ENCODE data around the gene FAR2.
"Not testable (repeated sequence)": the region's sequence is repeated elsewhere in the genome, so short reads cannot be mapped to it uniquely, and the experiment has no call there.

The FAR2 gene

DNA sequence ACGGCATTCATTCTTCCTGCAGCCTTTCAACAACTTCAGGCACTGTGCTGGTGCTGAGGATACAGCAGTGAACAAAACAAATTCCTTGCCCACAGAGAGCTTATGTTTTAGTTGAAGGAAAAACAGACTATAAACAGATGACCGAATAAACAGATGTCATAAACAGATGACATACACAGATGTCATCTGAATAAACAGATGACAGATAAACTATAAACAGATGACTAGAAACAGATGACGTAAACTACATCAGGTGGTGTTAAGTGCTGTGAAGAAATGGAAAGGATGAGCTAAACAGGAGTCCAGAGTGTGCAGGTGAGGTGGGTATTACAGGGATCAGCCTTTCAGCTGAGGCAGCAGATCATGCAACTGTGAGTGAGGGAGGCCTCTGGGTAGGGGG, 80.9 kb downstream of the FAR2 start:
- no peak for DNase-seq
- intact Hi-C loops (cut with DNase I) = no loop called here

DNA sequence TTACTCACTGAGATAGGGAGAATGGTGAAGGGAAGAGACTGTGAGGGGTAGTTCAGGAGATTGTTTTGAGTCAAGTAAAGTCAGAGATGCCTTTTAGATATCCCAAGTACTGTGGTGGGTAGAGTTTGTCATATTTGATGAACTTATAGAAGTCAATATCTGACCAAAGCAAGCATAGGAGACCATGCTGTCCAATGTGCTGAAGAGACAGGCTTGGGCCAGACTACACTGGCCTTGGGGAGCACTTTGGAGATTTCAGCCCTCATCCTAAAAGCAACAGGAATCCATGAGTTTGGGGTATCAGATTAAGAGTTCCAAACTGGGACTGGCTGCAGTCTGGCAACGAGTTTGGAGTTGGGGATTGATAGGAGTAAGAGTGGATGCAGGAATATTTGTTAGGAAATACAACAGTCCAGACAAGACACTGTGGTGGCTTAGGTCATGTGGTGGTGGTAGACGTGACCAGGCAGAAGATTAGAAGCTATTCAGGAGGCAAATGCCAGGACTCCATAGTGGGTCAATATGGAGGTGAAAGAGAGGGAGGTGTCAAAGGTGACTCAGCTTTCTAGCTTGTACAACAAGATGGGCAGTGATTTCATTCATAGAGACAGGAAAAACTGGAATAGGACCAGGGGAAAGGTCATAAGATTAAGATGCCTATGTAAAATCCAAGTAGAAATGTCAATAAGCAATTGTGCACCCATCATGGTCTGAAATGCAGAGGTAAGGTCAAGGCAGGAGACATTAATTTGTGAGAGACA, 81.9 kb downstream of the FAR2 start:
- intact Hi-C loops (cut with DNase I) = no loop called here
- DNase-seq = no peak

DNA sequence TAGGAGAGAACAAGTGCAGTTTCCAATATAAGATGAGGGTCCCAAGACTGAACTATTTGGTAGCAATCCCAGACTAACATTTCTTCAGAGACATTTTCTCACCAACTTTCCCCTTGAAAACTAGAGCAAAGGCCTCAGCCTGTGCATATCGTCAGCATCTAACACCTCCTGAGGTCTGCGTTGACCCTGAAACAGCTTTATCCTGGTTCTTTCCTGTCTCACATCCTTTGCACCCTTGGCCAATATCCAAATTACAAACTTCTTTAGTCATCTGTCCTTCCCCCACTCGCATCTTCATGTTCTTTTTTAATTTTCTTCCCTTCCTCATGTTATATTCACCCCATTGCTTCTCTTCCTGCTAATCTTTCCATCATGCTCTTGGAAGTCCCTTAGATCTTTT, 83.0 kb downstream of the FAR2 start:
- intact Hi-C loops (cut with DNase I) = no loop called here
- DNase-seq = no peak

DNA sequence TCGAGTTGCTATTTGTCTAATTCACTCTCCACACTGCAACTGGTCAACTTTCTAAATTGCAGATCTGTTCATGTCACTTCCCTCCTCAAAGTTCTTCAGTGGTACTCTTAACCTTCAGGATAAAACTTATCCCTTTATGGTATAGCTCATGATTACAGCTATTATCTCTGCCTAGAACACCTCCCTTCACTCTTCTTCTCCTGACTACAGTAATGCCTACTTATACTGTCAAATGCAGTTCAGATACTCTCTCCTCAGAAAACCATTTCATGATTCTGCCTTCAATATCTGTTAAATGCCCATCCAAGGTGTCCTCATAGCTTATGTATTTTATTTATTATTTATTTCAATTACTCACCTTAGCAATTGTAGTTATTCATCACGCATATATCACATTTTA, 85.5 kb downstream of the FAR2 start:
- no peak for DNase-seq
- intact Hi-C loops (cut with DNase I) = no loop called here

DNA sequence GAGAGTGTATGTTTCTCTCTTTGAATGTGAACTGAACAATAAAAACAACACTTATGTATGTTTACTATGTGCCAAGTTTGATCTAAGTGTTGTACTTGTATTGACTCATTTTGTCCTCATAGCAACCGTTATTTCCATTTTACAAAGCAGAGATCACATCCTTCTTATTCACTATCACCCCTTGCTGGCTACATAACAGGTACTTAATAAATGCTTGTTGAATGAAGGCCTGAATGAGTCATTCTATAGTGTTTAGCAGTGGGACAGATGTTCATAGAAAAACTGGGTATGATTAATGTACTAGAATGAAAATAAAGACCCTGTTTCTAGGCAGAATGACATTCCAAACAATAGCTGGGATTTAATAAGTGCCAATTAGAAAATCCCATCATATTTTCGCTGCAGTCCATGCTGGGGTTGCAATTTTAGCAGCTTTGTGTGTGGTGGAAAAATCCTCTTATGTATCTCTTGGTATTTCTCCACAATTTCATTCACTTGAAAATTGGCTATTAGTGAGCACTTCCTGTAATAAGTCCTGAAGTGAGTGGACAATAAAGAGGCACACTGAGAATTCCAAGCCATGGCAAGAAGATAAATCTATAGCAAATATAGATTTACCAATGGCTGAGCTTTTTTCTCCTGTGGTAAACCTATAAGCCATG, 86.0 kb downstream of the FAR2 start:
- DNase-seq = no peak
- intact Hi-C loops (cut with DNase I) = no loop called here

DNA sequence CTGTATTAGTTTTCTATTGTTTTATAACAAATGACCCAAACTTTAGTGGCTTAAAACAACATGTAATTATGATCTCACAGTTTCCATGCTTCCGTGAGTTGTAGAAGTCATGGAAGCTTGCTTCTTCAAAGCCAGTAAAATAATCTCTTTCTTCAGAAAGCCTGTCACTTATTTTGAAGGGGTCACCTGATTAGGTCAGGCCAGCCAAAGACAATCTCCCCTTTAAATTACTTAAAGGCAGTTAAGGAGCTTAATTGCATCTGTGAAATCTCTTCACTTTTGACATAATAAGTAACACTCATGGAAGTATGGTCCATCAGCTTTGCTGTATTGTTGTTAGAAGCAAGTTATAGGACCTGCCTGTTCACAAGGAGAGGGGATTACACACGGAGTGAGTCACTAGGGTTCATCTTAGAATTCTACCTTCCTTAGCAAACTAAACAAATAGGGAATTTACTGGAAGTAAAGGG, 89.8 kb downstream of the FAR2 start:
- no peak for DNase-seq
- intact Hi-C loops (cut with DNase I) = no loop called here

DNA sequence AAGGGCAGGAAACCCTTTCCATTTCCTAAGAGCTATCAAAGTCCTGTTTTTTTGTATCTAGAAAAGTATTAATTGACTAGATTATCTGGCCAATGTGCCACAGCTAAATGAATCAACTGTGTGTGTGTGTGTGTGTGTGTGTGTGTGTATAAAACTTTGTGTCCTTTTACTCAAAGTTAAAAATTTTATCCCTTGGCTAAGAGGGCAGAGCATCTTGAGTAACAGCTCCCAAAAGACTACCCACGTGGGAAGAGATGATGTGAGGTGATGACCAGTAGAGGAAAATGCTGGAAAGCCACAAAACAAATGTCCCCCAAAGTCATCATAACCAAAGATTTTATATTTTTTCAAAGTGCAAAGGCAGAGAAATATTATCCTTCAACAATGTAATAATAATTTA, 90.3 kb downstream of the FAR2 start:
- no peak for DNase-seq
- intact Hi-C loops (cut with DNase I) = no loop called here

DNA sequence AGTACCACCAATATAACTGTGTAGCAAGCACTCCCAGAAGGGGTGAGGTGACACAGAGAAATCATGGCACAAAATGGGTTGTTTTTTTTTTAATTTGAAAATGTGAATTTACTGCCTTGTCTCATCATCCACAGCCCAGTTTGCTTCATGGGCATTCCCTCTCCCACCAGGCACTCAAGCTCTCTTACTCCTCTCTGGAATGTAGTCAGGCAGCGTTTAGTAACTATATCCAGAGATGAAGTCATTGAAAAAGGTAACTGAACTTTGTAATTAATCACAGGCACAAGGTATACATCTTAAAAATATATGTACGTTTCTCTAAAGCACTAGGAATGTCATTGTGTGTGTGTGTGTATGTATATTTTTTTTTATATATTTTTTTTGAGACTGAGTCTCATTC, 91.4 kb downstream of the FAR2 start:
- DNase-seq = no peak
- intact Hi-C loops (cut with DNase I) = no loop called here

DNA sequence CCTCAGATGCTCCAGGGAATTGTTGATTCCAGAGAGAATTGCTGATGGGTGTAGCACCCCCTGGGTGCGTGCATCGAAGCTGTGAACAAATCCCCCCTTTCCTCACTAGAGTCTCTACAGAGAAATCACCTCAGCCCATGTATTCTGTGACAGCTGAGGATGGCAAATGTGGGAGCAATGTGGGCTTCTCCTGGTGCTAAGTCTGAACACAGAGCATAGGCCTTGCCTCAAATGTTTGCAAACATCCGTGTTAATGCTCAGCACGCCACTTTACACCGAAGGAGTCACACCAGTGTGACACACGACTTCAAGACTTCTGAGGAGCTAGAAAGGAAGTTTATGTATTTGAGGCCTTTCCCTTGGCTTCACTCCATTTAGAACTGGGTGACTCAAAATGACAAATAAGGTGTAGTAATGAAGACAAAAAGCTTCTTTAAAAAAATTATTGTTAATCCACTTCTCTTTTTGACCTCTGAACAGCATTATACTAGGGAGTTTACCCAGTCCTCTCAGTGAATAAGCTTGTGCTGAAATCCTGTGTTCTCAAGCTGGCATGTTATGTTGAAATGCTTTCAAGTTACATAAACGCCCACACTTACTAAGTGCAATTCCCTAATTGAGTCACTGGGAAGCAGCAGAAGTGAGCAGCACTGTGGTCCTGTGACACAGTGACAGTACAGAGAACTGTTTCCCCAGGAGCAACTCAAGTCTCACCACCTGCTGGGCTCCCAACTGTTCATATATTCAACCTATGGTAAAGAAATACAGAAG, 92.9 kb downstream of the FAR2 start:
- intact Hi-C loops (cut with DNase I) = loop anchor here (1.0 kb wide), 1 partner anchor 94 kb away; no protein-coding TSS in a partner anchor
- DNase-seq = peak in 5 of 10 donors; percentile 34 to 88 (median 40)

DNA sequence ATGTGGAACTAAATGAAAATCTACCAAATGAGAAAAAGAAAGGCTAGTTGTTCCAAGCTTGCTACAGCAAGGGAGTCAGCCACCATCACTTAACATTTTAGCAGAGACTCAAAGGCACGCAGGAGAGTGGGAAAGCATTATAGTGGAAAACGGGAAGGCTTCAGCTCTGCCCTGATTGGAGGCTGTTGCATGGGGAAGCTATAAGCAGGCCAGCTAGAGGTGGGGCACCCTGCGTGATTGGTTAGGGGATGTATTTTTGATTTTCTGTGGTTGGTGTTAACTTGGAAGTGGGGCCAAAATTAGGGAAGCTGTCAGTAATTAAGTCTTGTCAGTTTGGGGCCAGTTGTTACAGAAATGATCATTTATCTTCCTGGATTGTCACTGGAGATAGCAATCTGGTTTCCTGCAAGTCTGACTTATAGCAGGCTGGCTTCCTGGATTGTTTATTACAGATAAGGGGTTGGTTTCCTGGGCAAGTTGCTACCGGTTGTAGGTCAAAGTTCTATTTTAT, 93.9 kb downstream of the FAR2 start:
- intact Hi-C loops (cut with DNase I) = loop anchor here (1.0 kb wide), 1 partner anchor 95 kb away; no protein-coding TSS in a partner anchor
- DNase-seq = peak in 1 of 10 donors; percentile 70

DNA sequence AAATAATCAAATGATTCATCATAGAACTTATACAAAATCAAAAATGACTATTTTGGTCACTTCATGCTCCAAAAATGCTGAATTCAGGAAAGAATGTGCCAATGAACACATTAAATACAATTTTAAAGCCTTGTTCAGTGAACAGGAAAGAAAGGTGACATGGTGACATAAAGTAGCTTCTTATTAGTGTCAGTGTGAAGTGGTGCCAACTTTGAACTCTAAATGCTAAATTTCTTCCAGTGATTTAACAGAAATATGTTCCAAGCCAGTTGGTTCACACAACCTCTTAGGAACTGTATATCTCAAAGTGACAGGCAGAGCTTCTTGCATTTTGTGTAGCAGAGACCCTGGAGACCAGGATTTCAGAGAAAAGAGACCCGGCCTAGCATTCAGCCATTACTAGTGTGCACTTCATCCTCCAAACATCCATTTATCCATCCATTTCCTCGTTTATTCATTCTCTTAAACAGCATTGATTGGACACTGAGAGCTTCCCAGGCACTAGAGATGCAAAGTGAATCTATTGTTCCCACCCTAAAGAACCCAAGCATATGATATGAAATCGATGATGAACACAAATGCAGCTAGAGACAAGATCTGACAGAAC, 95.2 kb downstream of the FAR2 start:
- no peak for DNase-seq
- intact Hi-C loops (cut with DNase I) = no loop called here

DNA sequence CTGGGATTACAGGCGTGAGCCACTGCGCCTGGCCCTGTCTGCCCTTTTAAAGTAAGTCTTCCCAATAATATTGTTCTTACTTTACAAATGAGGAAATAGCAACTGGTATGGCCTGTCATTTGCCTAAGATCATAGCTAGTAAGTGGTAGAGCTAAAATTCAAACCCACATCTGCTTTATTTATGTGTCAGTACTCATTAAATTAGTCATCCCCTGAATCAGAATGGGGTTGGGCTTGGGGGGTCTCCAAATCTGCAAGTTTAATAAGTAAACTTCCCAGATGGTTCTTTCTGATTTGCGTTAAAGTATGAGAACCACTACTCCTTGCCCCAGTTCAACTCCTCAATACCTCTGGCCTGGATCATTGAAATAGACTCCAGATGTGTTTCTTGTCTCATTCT, 96.2 kb downstream of the FAR2 start:
- intact Hi-C loops (cut with DNase I) = no loop called here
- no peak for DNase-seq

DNA sequence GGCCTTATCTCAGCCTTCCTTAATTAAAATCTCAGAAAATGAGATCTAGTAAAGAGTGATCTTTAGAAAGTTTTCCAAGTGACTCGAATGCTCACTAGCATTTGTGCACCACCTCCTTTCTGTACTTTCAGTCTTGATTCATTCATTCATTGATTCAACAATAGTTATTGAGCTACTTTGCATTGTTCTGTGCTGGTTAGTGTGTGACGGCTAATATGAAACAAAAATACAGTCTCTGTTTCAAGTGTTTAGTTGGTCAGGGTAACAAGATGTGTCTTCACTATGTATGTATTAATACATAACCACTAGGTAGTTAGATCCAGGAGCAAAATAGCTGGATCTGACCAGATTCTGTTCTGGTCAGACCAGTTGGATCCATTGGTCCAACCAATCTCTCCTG, 100.9 kb downstream of the FAR2 start:
- intact Hi-C loops (cut with DNase I) = no loop called here
- no peak for DNase-seq

DNA sequence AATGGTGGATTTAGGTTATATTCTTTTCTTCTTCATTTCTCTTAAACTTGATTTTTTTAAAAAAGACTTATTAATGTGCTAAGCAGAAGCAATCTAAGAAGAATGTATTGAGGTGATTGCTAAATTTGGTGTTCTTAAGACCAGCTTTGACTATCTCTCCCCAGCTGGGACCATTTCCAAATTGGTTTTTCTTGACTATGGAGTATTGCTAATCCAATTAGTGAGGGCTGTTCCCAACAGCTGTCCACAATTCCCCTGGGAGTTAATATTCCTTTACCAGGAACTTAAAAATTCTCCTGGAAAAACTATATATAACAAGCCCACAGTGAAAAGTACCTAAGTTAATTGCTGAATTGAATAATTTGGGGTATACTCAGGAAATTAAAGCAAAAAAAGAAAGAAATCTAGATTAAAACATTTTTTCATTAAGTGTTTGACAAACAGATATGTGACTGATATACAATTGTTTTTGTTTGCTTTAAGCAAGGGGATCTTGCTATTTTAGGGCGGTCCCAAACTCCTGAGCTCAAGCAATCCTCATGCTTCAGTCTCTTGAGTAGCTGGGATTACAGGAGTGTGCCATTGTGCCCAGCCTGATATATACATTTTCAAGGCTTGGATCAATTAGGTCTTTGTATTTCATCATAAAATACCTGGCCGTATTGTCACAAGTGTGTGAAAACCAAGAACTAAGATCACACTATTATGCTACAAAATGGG, 105.0 kb downstream of the FAR2 start:
- no peak for DNase-seq
- intact Hi-C loops (cut with DNase I) = no loop called here

DNA sequence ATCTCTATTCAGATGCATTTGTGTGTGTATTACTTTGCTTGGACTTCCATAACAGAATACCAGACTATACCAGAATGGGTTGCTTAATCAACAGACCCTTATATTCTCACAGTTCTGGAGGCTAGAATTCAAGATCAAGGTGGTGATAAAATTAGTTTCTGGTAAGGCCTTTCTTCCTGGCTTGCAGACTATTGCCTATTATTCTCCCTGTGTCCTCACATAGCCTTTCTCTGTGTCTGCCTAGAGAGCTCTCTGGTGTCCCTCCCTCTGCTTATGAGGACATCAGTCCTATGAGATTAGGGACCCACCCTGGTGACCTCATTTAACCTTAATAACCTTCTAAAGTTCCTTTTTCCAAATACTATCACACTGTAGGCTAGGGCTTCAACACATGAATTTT, 106.0 kb downstream of the FAR2 start:
- DNase-seq = no peak
- intact Hi-C loops (cut with DNase I) = no loop called here

DNA sequence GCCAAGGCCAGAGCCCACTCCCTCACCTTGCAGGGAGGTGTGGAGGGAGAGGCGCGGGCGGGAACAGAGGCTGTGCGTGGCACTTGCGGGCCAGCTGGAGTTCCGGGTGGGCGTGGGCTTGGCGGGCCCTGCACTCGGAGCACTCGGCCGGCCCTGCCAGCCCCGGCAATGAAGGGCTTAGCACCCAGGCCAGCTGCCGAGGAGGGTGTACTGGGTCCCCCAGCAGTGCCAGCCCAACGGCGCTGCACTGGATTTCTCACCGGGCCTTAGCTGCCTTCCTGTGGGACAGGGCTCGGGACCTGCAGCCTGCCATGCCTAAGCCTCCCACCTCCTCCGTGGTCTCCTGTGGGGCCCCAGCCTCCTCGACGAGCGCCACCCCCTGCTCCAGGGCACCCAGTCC, 107.5 kb downstream of the FAR2 start:
- peak in 1 of 10 donors; percentile 65 for DNase-seq
- intact Hi-C loops (cut with DNase I) = no loop called here

DNA sequence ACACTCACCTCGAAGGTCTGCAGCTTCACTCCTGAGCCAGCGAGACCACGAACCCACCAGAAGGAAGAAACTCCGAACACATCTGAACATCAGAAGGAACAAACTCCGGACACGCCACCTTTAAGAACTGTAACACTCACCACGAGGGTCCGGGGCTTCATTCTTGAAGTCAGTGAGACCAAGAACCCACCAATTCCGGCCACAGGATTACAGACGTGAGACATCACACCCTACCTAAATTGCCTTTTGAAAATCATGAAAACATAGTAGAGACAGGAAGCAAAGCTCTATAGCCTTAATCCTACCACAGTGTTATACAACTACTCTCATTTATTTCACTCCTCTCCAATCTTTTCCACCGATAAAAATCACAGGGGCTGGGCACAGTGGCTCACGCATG, 108.6 kb downstream of the FAR2 start:
- not testable (repeated sequence) for DNase-seq

DNA sequence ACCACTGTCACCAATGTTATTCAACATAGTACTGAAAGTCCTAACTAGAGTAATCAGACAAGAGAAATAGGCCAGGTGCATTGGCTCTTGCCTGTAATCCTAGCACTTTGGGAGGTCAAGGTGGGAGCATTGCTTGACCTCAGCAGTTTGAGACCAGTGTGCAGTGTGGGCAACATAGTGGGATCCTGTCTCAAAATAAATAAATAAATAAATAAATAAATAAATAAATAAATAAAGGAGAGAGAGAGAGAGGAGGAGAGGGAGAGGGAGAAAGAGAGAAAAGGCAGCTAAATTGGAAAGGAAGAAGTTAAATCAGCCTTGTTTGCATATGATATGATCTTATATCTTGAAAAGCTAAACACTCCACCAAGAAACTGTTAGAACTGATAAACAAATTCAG, 115.3 kb downstream of the FAR2 start:
- no peak for DNase-seq
- intact Hi-C loops (cut with DNase I) = no loop called here

More for the DNA sequence above, 108.6 kb downstream of the FAR2 start:
- intact Hi-C loops (cut with DNase I) = not testable (repeated sequence)

DNA sequence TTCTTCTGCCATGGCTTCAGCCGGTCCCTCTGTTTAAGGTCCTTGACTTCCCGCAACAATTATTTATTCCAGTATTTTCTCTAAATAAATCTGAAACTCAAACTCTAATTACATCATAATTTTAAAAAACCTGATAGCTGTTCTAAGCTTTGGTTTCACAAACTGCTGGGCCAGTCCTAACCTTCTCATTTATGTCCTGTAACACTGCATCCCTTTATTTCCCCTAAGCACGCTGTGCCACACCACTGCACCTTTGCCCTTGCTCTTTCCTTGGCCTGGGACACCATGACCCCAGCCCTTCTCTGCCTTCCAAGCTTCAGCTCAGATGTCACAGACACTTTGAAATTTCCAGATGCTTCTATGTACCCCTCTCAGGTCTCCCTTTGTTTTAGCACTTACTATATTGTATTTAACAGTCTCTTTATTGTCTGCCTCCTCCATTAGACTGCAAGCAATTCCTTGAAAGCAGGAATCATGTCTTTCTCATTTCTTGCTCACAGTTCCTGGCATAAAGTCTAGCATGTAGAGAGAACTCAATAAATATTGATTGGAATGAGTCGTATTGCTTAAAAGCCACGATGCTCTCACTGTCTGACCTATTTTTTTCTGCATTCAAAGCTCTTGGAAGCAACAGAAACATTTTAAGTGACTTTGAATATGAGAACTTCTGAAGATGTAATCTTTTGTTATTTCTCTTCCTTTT, 120.8 kb downstream of the FAR2 start:
- DNase-seq = no peak
- intact Hi-C loops (cut with DNase I) = no loop called here
